OCI-LY3 (cell line): ENCODE measurements around the gene ABCF2.

Experiments used
- CTCF ChIP-seq: fragments of 200-600, 300-600 bp; sonication (generic); IDR thresholded peaks from 2 replicates; pipeline ENCODE4 v1.5.1; 2014; ENCODE audit warnings: antibody characterized with exemption, low read length, low read depth
- EZH2phosphoT487 ChIP-seq: fragments of 200-600 bp; shearing (Covaris generic); IDR thresholded peaks from 2 replicates; pipeline ENCODE4 v1.6.1; 2018; ENCODE audit warnings: antibody characterized with exemption, mixed run types, low read depth

- TF ChIP-seq CTCF: no peak
- TF ChIP-seq EZH2phosphoT487: no peak
These were observed 16.0 kb upstream of the ABCF2 start for GRCh38 chr7:151243045-151243349.
